SK-N-SH (cell line): ENCODE measurements around the gene HIPK2. TPM values are rescaled to one million over a fixed set of nuclear protein-coding genes. Genes with fewer than 3 reads are reported as not detected.

Source experiments
- CTCF ChIA-PET: fragments of 300-600, 350-600 bp; formaldehyde crosslinking; extraction: SDS; loops from one replicate; lab custom pipeline; 2021; lab: Yijun Ruan, JAX
- POLR2A ChIA-PET: fragments of 350-600 bp; sonication (Branson Sonifier 250); formaldehyde crosslinking; extraction: SDS; loops from one replicate; lab custom pipeline; 2020; ENCODE audit warnings: antibody characterized with exemption, inconsistent platforms; lab: Yijun Ruan, JAX
- DNase-seq: peaks from one replicate; pipeline ENCODE4 v3.0.0; 2012
- H2AFZ ChIP-seq: fragments of 200-600 bp; sonication (generic); 2 replicates; pipeline ENCODE4 v1.8.1; 2016; ENCODE audit warnings: antibody characterized with exemption, mild to moderate bottlenecking, low read depth
- H3F3A ChIP-seq: fragments of 200-600 bp; sonication (generic); replicated peaks from 2 replicates; pipeline ENCODE3; 2016; ENCODE audit warnings: antibody characterized with exemption, mild to moderate bottlenecking; ENCODE audit not compliant: insufficient read depth
- H3K27ac ChIP-seq, 2 experiments: fragments of 200-500 bp in 1 of 2; fragments of 200-600 bp in 1 of 2; sonication (Bioruptor generic) in 1 of 2; sonication (generic), shearing (Covaris generic) in 1 of 2; 2 replicates each; pipeline versions ENCODE4 v1.5.1 to v1.6.1; 2014 to 2016; ENCODE audit warnings: low read depth in 2 of 2, inconsistent platforms in 1 of 2, low read length in 1 of 2, mild to moderate bottlenecking in 1 of 2, mixed read lengths in 1 of 2
- H3K27me3 ChIP-seq: fragments of 200-600 bp; sonication (generic), shearing (Covaris generic); 2 replicates; pipeline ENCODE4 v1.6.1; 2016; ENCODE audit warnings: mixed run types; ENCODE audit not compliant: insufficient read depth
- H3K36me3 ChIP-seq, 2 experiments: fragments of 200-500 bp in 1 of 2; fragments of 200-600 bp in 1 of 2; sonication (Bioruptor generic) in 1 of 2; sonication (generic) in 1 of 2; replicated peaks in 1 of 2; 2 replicates each; pipeline versions ENCODE3 to v1.5.1; 2014 to 2016; ENCODE audit warnings: low read length in 1 of 2, mild to moderate bottlenecking in 1 of 2; ENCODE audit not compliant: insufficient read depth in 2 of 2, control insufficient read depth in 1 of 2
- H3K4me1 ChIP-seq, 2 experiments: fragments of 200-500 bp in 1 of 2; fragments of 200-600 bp in 1 of 2; sonication (Bioruptor generic) in 1 of 2; sonication (generic), shearing (Covaris generic) in 1 of 2; 2 replicates each; pipeline versions ENCODE4 v1.5.1 to v1.6.1; 2014 to 2016; ENCODE audit warnings: low read depth in 1 of 2, low read length in 1 of 2, mixed run types in 1 of 2; ENCODE audit not compliant: insufficient read depth in 2 of 2, control insufficient read depth in 1 of 2
- H3K4me2 ChIP-seq: fragments of 200-600 bp; sonication (generic), shearing (Covaris generic); 2 replicates; pipeline ENCODE4 v1.6.1; 2017; ENCODE audit warnings: mixed run types
- H3K4me3 ChIP-seq, 2 experiments: fragments of 200-500 bp in 1 of 2; fragments of 200-600 bp in 1 of 2; sonication (Bioruptor generic) in 1 of 2; sonication (generic), shearing (Covaris generic) in 1 of 2; 2 replicates each; pipeline versions ENCODE4 v1.5.1 to v1.8.1; 2014 to 2016; ENCODE audit warnings: low read depth in 2 of 2, inconsistent platforms in 1 of 2, low read length in 1 of 2, mild to moderate bottlenecking in 1 of 2, mixed read lengths in 1 of 2, moderate library complexity in 1 of 2
- H3K79me2 ChIP-seq: fragments of 200-600 bp; sonication (generic); 2 replicates; pipeline ENCODE4 v1.8.1; 2017; ENCODE audit warnings: mild to moderate bottlenecking; ENCODE audit not compliant: insufficient read depth
- H3K9ac ChIP-seq: fragments of 200-600 bp; sonication (generic); 2 replicates; pipeline ENCODE4 v1.6.1; 2017; ENCODE audit warnings: mixed run types
- H3K9me2 ChIP-seq: fragments of 200-600 bp; sonication (generic); 2 replicates; pipeline ENCODE4 v1.6.1; 2017; ENCODE audit warnings: mixed run types
- H3K9me3 ChIP-seq: fragments of 200-600 bp; sonication (generic); 2 replicates; pipeline ENCODE4 v1.6.1; 2017; ENCODE audit warnings: mixed run types, mild to moderate bottlenecking, moderate library complexity
- H4K20me1 ChIP-seq: fragments of 200-600 bp; sonication (generic); 2 replicates; pipeline ENCODE4 v1.6.1; 2017; ENCODE audit warnings: mild to moderate bottlenecking, mixed run types; ENCODE audit not compliant: insufficient read depth
- CHD2 ChIP-seq: fragments of 150-350 bp; IDR thresholded peaks from 2 replicates; pipeline ENCODE4 v1.6.1; 2018; ENCODE audit warnings: low read length; ENCODE audit not compliant: partially characterized antibody
- CTCF ChIP-seq: fragments of 200-600 bp; sonication (generic); IDR thresholded peaks from 2 replicates; pipeline ENCODE4 v1.6.1; 2017; ENCODE audit warnings: antibody characterized with exemption, mild to moderate bottlenecking, moderate library complexity
- ELF1 ChIP-seq: IDR thresholded peaks from 2 replicates; pipeline ENCODE4 v1.4.0; 2012
- EP300 ChIP-seq, 2 experiments: IDR thresholded peaks; 2 replicates each; pipeline versions ENCODE4 v1.4.0 to v1.6.1; 2012; ENCODE audit warnings: borderline replicate concordance in 1 of 2, low read depth in 1 of 2, low read length in 1 of 2
- FOSL2 ChIP-seq: IDR thresholded peaks from 2 replicates; pipeline ENCODE4 v1.4.0; 2012; ENCODE audit warnings: low read depth, mild to moderate bottlenecking, moderate library complexity, borderline replicate concordance
- GABPA ChIP-seq: IDR thresholded peaks from 2 replicates; pipeline ENCODE4 v1.4.0; 2012; ENCODE audit warnings: low read depth, mild to moderate bottlenecking
- GATA2 ChIP-seq: sonication (generic); formaldehyde crosslinking; IDR thresholded peaks from 2 replicates; pipeline ENCODE4 v1.5.0; 2020; ENCODE audit warnings: mild to moderate bottlenecking, missing genetic modification reagents
- MAX ChIP-seq: IDR thresholded peaks from 2 replicates; pipeline ENCODE4 v1.4.0; 2012; ENCODE audit warnings: low read depth
- MXI1 ChIP-seq: IDR thresholded peaks from 2 replicates; pipeline ENCODE4 v1.6.1; 2012; ENCODE audit warnings: mild to moderate bottlenecking, low read depth, low read length, improper control_type of control experiment
- PBX3 ChIP-seq: IDR thresholded peaks from 2 replicates; pipeline ENCODE4; 2012
- POLR2AphosphoS5 ChIP-seq: IDR thresholded peaks from 2 replicates; pipeline ENCODE4 v1.6.1; 2012; ENCODE audit warnings: low read depth, low read length
- RAD21 ChIP-seq: IDR thresholded peaks from 2 replicates; pipeline ENCODE4 v1.6.1; 2012; ENCODE audit warnings: mild to moderate bottlenecking, low read length
- REST ChIP-seq: IDR thresholded peaks from 2 replicates; pipeline ENCODE4 v1.6.1; 2012; ENCODE audit warnings: mild to moderate bottlenecking, low read depth, low read length, moderate library complexity
- SIN3A ChIP-seq: IDR thresholded peaks from 2 replicates; pipeline ENCODE4 v1.6.1; 2012; ENCODE audit warnings: low read depth, mild to moderate bottlenecking, low read length, moderate library complexity, borderline replicate concordance
- TAF1 ChIP-seq: IDR thresholded peaks from 2 replicates; pipeline ENCODE4 v1.6.1; 2012; ENCODE audit warnings: low read depth, mild to moderate bottlenecking, low read length, moderate library complexity, borderline replicate concordance
- TCF12 ChIP-seq: IDR thresholded peaks from 2 replicates; pipeline ENCODE4 v1.4.0; 2012
- TEAD4 ChIP-seq: IDR thresholded peaks from 2 replicates; pipeline ENCODE4 v1.4.0; 2012; ENCODE audit warnings: mild to moderate bottlenecking, borderline replicate concordance; ENCODE audit not compliant: insufficient read depth
- USF2 ChIP-seq: fragments of 150-350 bp; IDR thresholded peaks from 2 replicates; pipeline ENCODE4 v1.6.1; 2017; ENCODE audit warnings: antibody characterized with exemption, low read length, low read depth, borderline replicate concordance
- YY1 ChIP-seq: IDR thresholded peaks from 2 replicates; pipeline ENCODE4 v1.4.0; 2012; ENCODE audit warnings: low read depth, mild to moderate bottlenecking
- WGBS: methylation state at CpG from one replicate; pipeline ENCODE4 v1.1.6; 2017; ENCODE audit warnings: low lambda C conversion rate; 5-methylcytosine and 5-hydroxymethylcytosine counted together
- polyA plus RNA-seq, 3 experiments: library from polyadenylated mRNA; depleted of rRNA; stranded (reverse); fragments of >200 nt; gene quantifications; 2 replicates each; pipeline ENCODE4 v1.2.3, GENCODE V29; 2012

The HIPK2 gene
- polyA plus RNA-seq, 1 of the 3 experiments (the other 2 are of a cell fraction) = 14.2 TPM

- no peak overlapping the region for H3K9ac ChIP-seq
- ChIA-PET POLR2A (no interaction called here), CTCF (interaction anchor here (0.8 to 3.6 kb wide), 6 partner anchors 11 to 70 kb away, joined by 3 to 14 read pairs (median 4); no protein-coding TSS in a partner anchor)
- no peak overlapping the region for H3K4me2 ChIP-seq
- H3K79me2 ChIP-seq = no peaks in the 10 kb centered on the region
- no peak for DNase-seq
- no peaks in the 10 kb centered on the region for H3K9me3 ChIP-seq
- peaks cover 5% of the 10 kb centered on the region for H3F3A ChIP-seq
- no peak overlapping the region for H3K27ac ChIP-seq
- H4K20me1 ChIP-seq = no peaks in the 10 kb centered on the region
- no peaks in the 10 kb centered on the region for H3K4me1 ChIP-seq
- H3K27me3 ChIP-seq = no peaks in the 10 kb centered on the region
- H3K9me2 ChIP-seq = no peaks in the 10 kb centered on the region
- H3K4me3 ChIP-seq = no peak overlapping the region
- TF ChIP-seq SIN3A = no peak
- no peak for TF ChIP-seq PBX3
- TF ChIP-seq ELF1 = no peak
- no peak for TF ChIP-seq MXI1
- TF ChIP-seq TAF1 = no peak
- no peak for TF ChIP-seq MAX
- TF ChIP-seq GABPA = no peak
- TF ChIP-seq GATA2 (CRISPR knock-in tag) = no peak
- TF ChIP-seq POLR2AphosphoS5 = no peak
- no peak for TF ChIP-seq REST
- no peak for TF ChIP-seq CTCF
- TF ChIP-seq RAD21 = no peak
- TF ChIP-seq TEAD4 = no peak
- TF ChIP-seq USF2 = no peak
- no peak for TF ChIP-seq FOSL2
- no peak for TF ChIP-seq CHD2
- TF ChIP-seq TCF12 = no peak
- TF ChIP-seq EP300 (IDR thresholded peaks at IDR 0.05; ENCODE audit: borderline replicate concordance in 1 of 2, low read depth in 1 of 2, low read length in 1 of 2) = no peak
- no peak for TF ChIP-seq YY1
- WGBS = 97% methylated on average over 12 of the region's 12 CpGs
- H2AFZ ChIP-seq = no peak overlapping the region
- peaks cover 26 to 66% of the 10 kb centered on the region in 2 experiments for H3K36me3 ChIP-seq
Observed at GRCh38 chr7:139568813-139569490, 208.8 kb downstream of the HIPK2 start.
